ENCODE data around the gene SLC26A3. TPM values are rescaled to one million over a fixed set of nuclear protein-coding genes. Genes with fewer than 3 reads are reported as not detected.

Gene SLC26A3
- total and polyA plus RNA-seq, 2 donors (not counting 1 experiment from before 2014, with no cell fraction given) = not detected

GRCh38 chr7:107813524-107813923 lies 10.5 kb upstream of the SLC26A3 start:
- no peak overlapping the region for H3K27ac ChIP-seq (ENCODE audit: insufficient read depth, low read length)
- TF ChIP-seq CTCF (conservative IDR thresholded peaks at IDR 0.05 in 1 of 2, IDR thresholded peaks at IDR 0.05 in 1 of 2; ENCODE audit: low read depth in 1 of 2, low read length in 2 of 2) (no peak), EZH2 (IDR thresholded peaks at IDR 0.05; ENCODE audit: low read length, missing control alignments) (no peak)
- H3K36me3 ChIP-seq (ENCODE audit: control insufficient read depth, insufficient read depth, low read length) = no peaks in the 10 kb centered on the region
- H2AFZ ChIP-seq (ENCODE audit: low read length) = no peak overlapping the region
- H3K27me3 ChIP-seq (ENCODE audit: control insufficient read depth, insufficient read depth, low read length) = peaks cover 2% of the 10 kb centered on the region
- H3K79me2 ChIP-seq (ENCODE audit: control insufficient read depth, insufficient read depth, low read length) = no peaks in the 10 kb centered on the region
- H3K4me3 ChIP-seq (replicated peaks in 1 of 4; ENCODE audit: control extremely low read depth in 1 of 4, insufficient read depth in 1 of 4, low read depth in 3 of 4, low read length in 4 of 4) = no peak overlapping the region
- H3K9me3 ChIP-seq (ENCODE audit: control insufficient read depth, insufficient read depth, low read depth, low read length) = no peaks in the 10 kb centered on the region
- DNase-seq (ENCODE audit: low read depth in 2 of 2) = no peak
- H4K20me1 ChIP-seq (ENCODE audit: control insufficient read depth, extremely low read depth, insufficient read depth, low read length) = no peaks in the 10 kb centered on the region
- no peak overlapping the region for H3K4me2 ChIP-seq (ENCODE audit: extremely low read depth, insufficient read depth, low read length)
- no peaks in the 10 kb centered on the region for H3K4me1 ChIP-seq (ENCODE audit: control insufficient read depth, extremely low read depth, insufficient read depth, low read length)
- H3K9ac ChIP-seq (ENCODE audit: insufficient read depth, low read length) = no peak overlapping the region

GRCh38 chr7:107811934-107812333 lies 8.9 kb upstream of the SLC26A3 start:
- Histone ChIP-seq H3K36me3 (ENCODE audit: control insufficient read depth, insufficient read depth, low read length) (no peaks in the 10 kb centered on the region), H3K9ac (ENCODE audit: insufficient read depth, low read length) (no peak overlapping the region), H4K20me1 (ENCODE audit: control insufficient read depth, extremely low read depth, insufficient read depth, low read length) (no peaks in the 10 kb centered on the region), H3K27me3 (ENCODE audit: control insufficient read depth, insufficient read depth, low read length) (peaks cover 2% of the 10 kb centered on the region), H3K9me3 (ENCODE audit: control insufficient read depth, insufficient read depth, low read depth, low read length) (no peaks in the 10 kb centered on the region), H3K27ac (ENCODE audit: insufficient read depth, low read length) (no peak overlapping the region), H3K4me3 (replicated peaks in 1 of 4; ENCODE audit: control extremely low read depth in 1 of 4, insufficient read depth in 1 of 4, low read depth in 3 of 4, low read length in 4 of 4) (no peak overlapping the region), H3K79me2 (ENCODE audit: control insufficient read depth, insufficient read depth, low read length) (no peaks in the 10 kb centered on the region), H2AFZ (ENCODE audit: low read length) (no peak overlapping the region), H3K4me1 (ENCODE audit: control insufficient read depth, extremely low read depth, insufficient read depth, low read length) (no peaks in the 10 kb centered on the region), H3K4me2 (ENCODE audit: extremely low read depth, insufficient read depth, low read length) (no peak overlapping the region)
- no peak for DNase-seq (ENCODE audit: low read depth in 2 of 2)
- TF ChIP-seq EZH2 (IDR thresholded peaks at IDR 0.05; ENCODE audit: low read length, missing control alignments) (no peak), CTCF (conservative IDR thresholded peaks at IDR 0.05 in 1 of 2, IDR thresholded peaks at IDR 0.05 in 1 of 2; ENCODE audit: low read depth in 1 of 2, low read length in 2 of 2) (no peak)

- H3K9me3 ChIP-seq (ENCODE audit: control insufficient read depth, insufficient read depth, low read depth, low read length) = no peaks in the 10 kb centered on the region
- H3K36me3 ChIP-seq (ENCODE audit: control insufficient read depth, insufficient read depth, low read length) = no peaks in the 10 kb centered on the region
- no peak for DNase-seq (ENCODE audit: low read depth in 2 of 2)
- H3K4me2 ChIP-seq (ENCODE audit: extremely low read depth, insufficient read depth, low read length) = no peak overlapping the region
- TF ChIP-seq CTCF (conservative IDR thresholded peaks at IDR 0.05 in 1 of 2, IDR thresholded peaks at IDR 0.05 in 1 of 2; ENCODE audit: low read depth in 1 of 2, low read length in 2 of 2) (no peak), EZH2 (IDR thresholded peaks at IDR 0.05; ENCODE audit: low read length, missing control alignments) (no peak)
- no peaks in the 10 kb centered on the region for H3K79me2 ChIP-seq (ENCODE audit: control insufficient read depth, insufficient read depth, low read length)
- H3K27ac ChIP-seq (ENCODE audit: insufficient read depth, low read length) = no peak overlapping the region
- H3K9ac ChIP-seq (ENCODE audit: insufficient read depth, low read length) = no peak overlapping the region
- H3K4me3 ChIP-seq (replicated peaks in 1 of 4; ENCODE audit: control extremely low read depth in 1 of 4, insufficient read depth in 1 of 4, low read depth in 3 of 4, low read length in 4 of 4) = no peak overlapping the region
- H3K4me1 ChIP-seq (ENCODE audit: control insufficient read depth, extremely low read depth, insufficient read depth, low read length) = no peaks in the 10 kb centered on the region
- peaks cover 2% of the 10 kb centered on the region for H3K27me3 ChIP-seq (ENCODE audit: control insufficient read depth, insufficient read depth, low read length)
- no peaks in the 10 kb centered on the region for H4K20me1 ChIP-seq (ENCODE audit: control insufficient read depth, extremely low read depth, insufficient read depth, low read length)
- no peak overlapping the region for H2AFZ ChIP-seq (ENCODE audit: low read length)
These were observed 7.6 kb upstream of the SLC26A3 start for GRCh38 chr7:107810626-107811025.
